GM19351 (cell line): ENCODE data around the gene TTPAL.
A peak's percentile ranks its signal among the peaks of the same experiment; 100 is the strongest.

Experiments used
- ATAC-seq: cut with Tn5 transposase; IDR thresholded peaks from one replicate; pipeline ENCODE4 v1.9.1; 2021; ENCODE audit warnings: mild to moderate bottlenecking, moderate library complexity; ENCODE audit not compliant: unreplicated experiment

Gene TTPAL

GRCh38 chr20:44495802-44496481, 20.3 kb downstream of the TTPAL start:
- no peak for ATAC-seq

- no peak for ATAC-seq
Observed at GRCh38 chr20:44496976-44497375, 21.3 kb downstream of the TTPAL start.

- ATAC-seq = no peak
Observed at GRCh38 chr20:44497761-44498160, 22.1 kb downstream of the TTPAL start.

- no peak for ATAC-seq
Observed at GRCh38 chr20:44500221-44500620, 24.5 kb downstream of the TTPAL start.

- no peak for ATAC-seq
Observed at GRCh38 chr20:44501448-44501847, 25.8 kb downstream of the TTPAL start.

- ATAC-seq = no peak
Observed at GRCh38 chr20:44502968-44503367, 27.3 kb downstream of the TTPAL start.

- no peak for ATAC-seq
Observed at GRCh38 chr20:44504402-44505307, 29.0 kb downstream of the TTPAL start.

GRCh38 chr20:44509762-44510161, 34.1 kb downstream of the TTPAL start:
- ATAC-seq = no peak

GRCh38 chr20:44513871-44514270, 38.2 kb downstream of the TTPAL start:
- ATAC-seq = no peak

- no peak for ATAC-seq
Observed at GRCh38 chr20:44516491-44516890, 40.8 kb downstream of the TTPAL start.

GRCh38 chr20:44517454-44517853, 41.8 kb downstream of the TTPAL start:
- ATAC-seq = no peak

- no peak for ATAC-seq
Observed at GRCh38 chr20:44518248-44518647, 42.6 kb downstream of the TTPAL start.

- ATAC-seq = no peak
Observed at GRCh38 chr20:44520881-44521280, 45.2 kb downstream of the TTPAL start.

GRCh38 chr20:44521484-44522481, 46.1 kb downstream of the TTPAL start, which contains the start of gene SERINC3:
Gene SERINC3 (minus strand): TSS chr20:44522070. CDS start chr20:44521951, 119 bp downstream.
- ATAC-seq = peak; percentile 99

- ATAC-seq = no peak
Observed at GRCh38 chr20:44522841-44523240, 47.2 kb downstream of the TTPAL start.

GRCh38 chr20:44523746-44524145, 48.1 kb downstream of the TTPAL start:
- ATAC-seq = no peak

GRCh38 chr20:44526129-44526528, 50.5 kb downstream of the TTPAL start:
- ATAC-seq = no peak

- ATAC-seq = no peak
Observed at GRCh38 chr20:44527716-44528199, 52.1 kb downstream of the TTPAL start.

- no peak for ATAC-seq
Observed at GRCh38 chr20:44528309-44528708, 52.6 kb downstream of the TTPAL start.

GRCh38 chr20:44532259-44532980, 56.7 kb downstream of the TTPAL start:
- no peak for ATAC-seq
